Measurements from ENCODE around the gene ANKRD31. TPM values are rescaled to one million over a fixed set of nuclear protein-coding genes. Genes with fewer than 3 reads are reported as not detected.

ANKRD31 gene
- total RNA-seq, 1 experiment from 2014 or later = not detected

DNA sequence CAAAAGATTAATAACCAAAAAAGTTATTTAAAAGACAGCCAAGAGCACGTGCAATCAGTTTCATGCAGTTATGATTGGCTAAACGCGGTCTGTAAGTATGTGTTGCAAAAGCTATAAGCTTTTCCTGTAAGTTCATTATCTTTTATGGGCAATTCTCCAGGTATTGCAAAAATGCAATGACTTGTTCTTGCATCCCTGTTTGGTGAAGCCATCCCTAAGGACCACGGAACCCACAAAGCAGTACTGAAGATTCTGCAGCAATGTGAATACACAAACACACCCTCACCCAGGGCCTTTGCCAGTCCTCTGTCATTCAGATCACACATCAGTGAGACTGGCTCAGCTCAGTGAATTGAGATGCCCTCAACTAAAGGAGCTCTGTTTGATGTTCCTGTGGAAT lies 195.7 kb downstream of the ANKRD31 start:
- no peaks in the 10 kb centered on the region for H3K4me1 ChIP-seq (ENCODE audit: control insufficient read depth, insufficient read depth, low read length)
- H3K27me3 ChIP-seq (ENCODE audit: control insufficient read depth, insufficient read depth, low read length) = peaks cover 6% of the 10 kb centered on the region; the same call in 1 of the 2 replicates
- no TSS peak for BruUV-seq (replicated peaks)
- ATAC-seq (no peak), DNase-seq (ENCODE audit: low read depth, low spot score) (no peak)
- no peak overlapping the region for H3K27ac ChIP-seq (ENCODE audit: low read length)
- no peak overlapping the region for H3K4me3 ChIP-seq (ENCODE audit: low read depth in 2 of 2, low read length in 2 of 2)
- no peaks in the 10 kb centered on the region for H3K9me3 ChIP-seq (ENCODE audit: control insufficient read depth, insufficient read depth, low read depth, low read length)
- ChIA-PET CTCF (no interaction called here), POLR2A (no interaction called here)
- in situ Hi-C loops (cut with HindIII; ENCODE audit: low pct_unique_long_range_greater_than_20kb, low sequenced_read_pairs) = no loop called here
- TF ChIP-seq REST (IDR thresholded peaks at IDR 0.05; ENCODE audit: insufficient read depth in 1 of 2, low read depth in 2 of 2, low read length in 1 of 2) = no peak
- intact Hi-C loops (cut with micrococcal nuclease; ENCODE audit: unreplicated experiment) = no loop called here
- H3K36me3 ChIP-seq (ENCODE audit: control insufficient read depth, insufficient read depth, low read length) = no peaks in the 10 kb centered on the region

DNA sequence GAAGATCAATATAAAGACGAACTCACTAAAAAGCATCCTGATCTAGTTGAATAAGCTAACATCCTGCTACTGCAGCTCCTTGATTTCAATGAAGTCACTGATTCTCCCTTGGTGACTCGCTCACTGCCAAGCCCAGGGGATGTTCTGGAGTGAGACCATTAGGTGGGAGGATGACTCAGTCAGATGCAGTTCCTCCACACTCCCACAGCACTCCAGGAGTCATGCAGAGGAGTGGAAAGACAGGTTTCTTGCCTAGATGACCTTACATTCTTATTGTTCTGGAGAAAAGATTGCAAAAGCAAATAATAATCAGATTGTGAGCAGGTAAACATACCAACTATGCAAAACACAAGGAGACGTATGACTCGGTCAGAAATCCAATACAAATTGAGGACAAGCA lies 199.6 kb downstream of the ANKRD31 start:
- TF ChIP-seq REST (IDR thresholded peaks at IDR 0.05; ENCODE audit: insufficient read depth in 1 of 2, low read depth in 2 of 2, low read length in 1 of 2) = no peak
- TF ChIP-seq POLR2AphosphoS5 (IDR thresholded peaks at IDR 0.05; ENCODE audit: low read depth, low read length) = no peak
- TF ChIP-seq CTCF (IDR thresholded peaks at IDR 0.05) = no peak
- no peak for TF ChIP-seq TCF7L2 (IDR thresholded peaks at IDR 0.05; ENCODE audit: low read depth, low read length)
- TF ChIP-seq SIN3A (IDR thresholded peaks at IDR 0.05; ENCODE audit: borderline replicate concordance, insufficient read depth, low read depth, low read length) = no peak
- intact Hi-C loops (cut with micrococcal nuclease; ENCODE audit: unreplicated experiment) = no loop called here
- Histone ChIP-seq H3K27me3 (ENCODE audit: control insufficient read depth, insufficient read depth, low read length) (peaks cover 6% of the 10 kb centered on the region; the same call in 1 of the 2 replicates), H3K4me1 (ENCODE audit: control insufficient read depth, insufficient read depth, low read length) (no peaks in the 10 kb centered on the region), H3K36me3 (ENCODE audit: control insufficient read depth, insufficient read depth, low read length) (no peaks in the 10 kb centered on the region), H3K9me3 (ENCODE audit: control insufficient read depth, insufficient read depth, low read depth, low read length) (no peaks in the 10 kb centered on the region), H3K4me3 (ENCODE audit: low read depth in 2 of 2, low read length in 2 of 2) (no peak overlapping the region), H3K27ac (ENCODE audit: low read length) (no peak overlapping the region)
- no TSS peak for BruUV-seq (replicated peaks)
- ChIA-PET CTCF (no interaction called here), POLR2A (no interaction called here)
- in situ Hi-C loops (cut with HindIII; ENCODE audit: low pct_unique_long_range_greater_than_20kb, low sequenced_read_pairs) = no loop called here
- ATAC-seq = peak; percentile 73
- DNase-seq (ENCODE audit: low read depth, low spot score) = no peak

All from Panc1 (cell line).